Measurements from ENCODE around the gene ZMAT3.

ZMAT3 gene

GRCh38 chr3:178996399-178996798 is 75.2 kb downstream of the ZMAT3 start:
- no peak for ATAC-seq (ENCODE audit: low read depth)
- TF ChIP-seq CTCF (IDR thresholded peaks at IDR 0.05; ENCODE audit: poor library complexity, severe bottlenecking) = no peak

DNA sequence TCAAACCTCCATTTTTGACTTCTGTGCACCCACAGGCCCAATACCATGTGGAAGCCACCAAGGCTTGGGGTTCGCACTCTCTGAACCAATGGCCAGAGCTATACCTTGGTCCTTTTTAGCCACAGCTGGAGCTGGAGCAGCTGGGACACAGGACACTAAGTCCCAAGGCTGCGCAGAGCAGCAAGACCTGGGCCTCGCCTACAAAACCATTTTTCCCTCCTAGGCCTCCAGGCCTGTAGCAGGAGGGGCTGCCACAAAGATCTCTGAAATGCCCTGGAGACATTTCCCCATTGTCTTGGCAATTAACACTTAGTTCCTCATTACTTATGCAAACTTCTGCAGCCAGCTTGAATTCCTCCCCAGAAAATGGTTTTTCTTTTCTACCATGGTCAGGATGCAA is 81.3 kb downstream of the ZMAT3 start:
- H3K9me3 ChIP-seq (ENCODE audit: severe bottlenecking) = peaks cover 5% of the 10 kb centered on the region
- no peak for TF ChIP-seq CTCF (IDR thresholded peaks at IDR 0.05; ENCODE audit: poor library complexity, severe bottlenecking)
- H3K27me3 ChIP-seq (ENCODE audit: insufficient read depth, poor library complexity, severe bottlenecking) = no peaks in the 10 kb centered on the region
- H3K36me3 ChIP-seq (ENCODE audit: low read depth) = no peaks in the 10 kb centered on the region
- H3K4me3 ChIP-seq (ENCODE audit: severe bottlenecking) = no peak overlapping the region
- DNase-seq (ENCODE audit: low spot score) = no peak
- H3K4me1 ChIP-seq (ENCODE audit: insufficient read depth, poor library complexity, severe bottlenecking) = no peaks in the 10 kb centered on the region
- H3K27ac ChIP-seq (ENCODE audit: poor library complexity, severe bottlenecking) = no peak overlapping the region
- no peak for ATAC-seq (ENCODE audit: low read depth)

More at GRCh38 chr3:178996399-178996798, 75.2 kb downstream of the ZMAT3 start:
- Histone ChIP-seq H3K9me3 (ENCODE audit: severe bottlenecking) (no peaks in the 10 kb centered on the region), H3K36me3 (ENCODE audit: low read depth) (no peaks in the 10 kb centered on the region), H3K4me1 (ENCODE audit: insufficient read depth, poor library complexity, severe bottlenecking) (no peaks in the 10 kb centered on the region), H3K27ac (ENCODE audit: poor library complexity, severe bottlenecking) (no peak overlapping the region), H3K4me3 (ENCODE audit: severe bottlenecking) (no peak overlapping the region), H3K27me3 (ENCODE audit: insufficient read depth, poor library complexity, severe bottlenecking) (no peaks in the 10 kb centered on the region)
- no peak for DNase-seq (ENCODE audit: low spot score)

- DNase-seq (ENCODE audit: low spot score) (no peak), ATAC-seq (ENCODE audit: low read depth) (no peak)
- Histone ChIP-seq H3K27me3 (ENCODE audit: insufficient read depth, poor library complexity, severe bottlenecking) (no peaks in the 10 kb centered on the region), H3K4me3 (ENCODE audit: severe bottlenecking) (no peak overlapping the region), H3K27ac (ENCODE audit: poor library complexity, severe bottlenecking) (no peak overlapping the region), H3K9me3 (ENCODE audit: severe bottlenecking) (peaks cover 5% of the 10 kb centered on the region), H3K36me3 (ENCODE audit: low read depth) (no peaks in the 10 kb centered on the region), H3K4me1 (ENCODE audit: insufficient read depth, poor library complexity, severe bottlenecking) (no peaks in the 10 kb centered on the region)
- TF ChIP-seq CTCF (IDR thresholded peaks at IDR 0.05; ENCODE audit: poor library complexity, severe bottlenecking) = no peak
Measured at GRCh38 chr3:178989821-178990220, 81.8 kb downstream of the ZMAT3 start.

DNA sequence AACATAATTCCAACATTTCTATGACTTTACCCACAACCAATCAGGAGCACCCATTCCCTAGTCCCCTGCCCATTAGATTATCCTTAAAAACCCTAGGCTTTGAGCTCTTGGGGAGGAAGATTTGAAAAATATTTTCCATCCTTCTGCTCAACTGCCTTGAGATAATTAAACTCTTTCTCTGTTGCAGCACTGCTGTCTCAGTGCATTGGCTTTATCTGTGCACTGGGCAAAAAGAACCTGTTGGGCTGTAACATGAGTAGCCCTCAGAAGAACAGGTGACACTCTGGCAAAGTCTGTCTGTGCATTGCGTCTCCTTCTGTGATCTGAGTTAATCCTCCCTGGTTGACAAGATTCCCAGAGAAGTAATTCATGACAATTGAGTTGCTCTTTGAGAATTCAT is 83.9 kb downstream of the ZMAT3 start:
- no peak for TF ChIP-seq CTCF (IDR thresholded peaks at IDR 0.05; ENCODE audit: poor library complexity, severe bottlenecking)
- Histone ChIP-seq H3K27ac (ENCODE audit: poor library complexity, severe bottlenecking) (no peak overlapping the region), H3K4me1 (ENCODE audit: insufficient read depth, poor library complexity, severe bottlenecking) (no peaks in the 10 kb centered on the region), H3K4me3 (ENCODE audit: severe bottlenecking) (no peak overlapping the region), H3K27me3 (ENCODE audit: insufficient read depth, poor library complexity, severe bottlenecking) (no peaks in the 10 kb centered on the region), H3K9me3 (ENCODE audit: severe bottlenecking) (peaks cover 5% of the 10 kb centered on the region), H3K36me3 (ENCODE audit: low read depth) (no peaks in the 10 kb centered on the region)
- no peak for ATAC-seq (ENCODE audit: low read depth)
- no peak for DNase-seq (ENCODE audit: low spot score)

GRCh38 chr3:178986456-178986855 is 85.2 kb downstream of the ZMAT3 start:
- no peak for TF ChIP-seq CTCF (IDR thresholded peaks at IDR 0.05; ENCODE audit: poor library complexity, severe bottlenecking)
- Histone ChIP-seq H3K4me1 (ENCODE audit: insufficient read depth, poor library complexity, severe bottlenecking) (no peaks in the 10 kb centered on the region), H3K36me3 (ENCODE audit: low read depth) (no peaks in the 10 kb centered on the region; the same call in 1 of the 2 replicates), H3K27ac (ENCODE audit: poor library complexity, severe bottlenecking) (no peak overlapping the region), H3K9me3 (ENCODE audit: severe bottlenecking) (peaks cover 5% of the 10 kb centered on the region), H3K27me3 (ENCODE audit: insufficient read depth, poor library complexity, severe bottlenecking) (no peaks in the 10 kb centered on the region), H3K4me3 (ENCODE audit: severe bottlenecking) (no peak overlapping the region)
- no peak for ATAC-seq (ENCODE audit: low read depth)
- no peak for DNase-seq (ENCODE audit: low spot score)
